Inferior parietal cortex (tissue), 1 donor: Measurements from ENCODE around the gene CPT1B.
A peak's percentile ranks its signal among the peaks of the same experiment; 100 is the strongest.

Experiments
- DNase-seq: peaks from one replicate; pipeline ENCODE4 v3.0.0-alpha.2; 2016; ENCODE audit errors: extremely low spot score

The CPT1B gene

DNA sequence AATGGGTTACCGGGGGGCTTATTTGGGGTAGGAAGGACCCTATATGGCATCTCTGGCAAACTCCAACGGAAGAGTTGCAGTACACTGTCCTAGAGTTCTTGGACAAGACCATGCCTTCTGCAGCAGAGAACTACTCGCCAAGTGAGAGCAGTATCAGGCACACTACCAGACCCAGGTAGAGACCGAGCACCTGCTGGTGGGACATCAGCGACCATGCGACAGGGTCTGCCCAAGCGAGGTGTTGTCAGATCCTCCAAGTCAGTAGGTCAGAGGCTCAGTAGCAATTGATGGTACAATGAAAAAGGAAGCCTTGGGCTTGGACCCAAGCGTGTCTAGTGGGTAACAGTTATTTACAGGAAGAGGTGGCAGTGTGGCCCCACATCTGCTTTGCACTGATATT lies 7.6 kb upstream of the CPT1B start:
- no peak for DNase-seq

DNA sequence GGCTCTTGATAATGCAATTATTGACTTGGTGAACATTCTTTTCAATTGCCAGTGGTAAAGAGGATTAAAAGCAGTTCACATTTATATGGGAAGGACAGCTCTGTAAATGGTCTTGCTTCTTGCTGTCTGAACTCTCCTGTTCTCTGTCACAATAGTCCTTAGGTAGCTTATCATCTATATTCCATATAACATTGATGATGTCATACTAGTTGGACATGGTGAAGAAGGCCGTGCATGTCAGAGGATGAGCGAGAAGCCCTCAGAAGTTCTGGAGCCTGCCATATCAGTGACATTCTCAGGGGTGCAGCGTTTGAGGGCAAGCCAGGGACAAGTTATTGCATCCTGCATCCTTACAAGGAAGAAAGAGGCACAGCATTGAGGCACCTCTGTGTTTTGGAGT lies 7.0 kb upstream of the CPT1B start:
- no peak for DNase-seq

- DNase-seq, result no peak
These were observed 6.2 kb upstream of the CPT1B start for GRCh38 chr22:50584106-50585096.

DNA sequence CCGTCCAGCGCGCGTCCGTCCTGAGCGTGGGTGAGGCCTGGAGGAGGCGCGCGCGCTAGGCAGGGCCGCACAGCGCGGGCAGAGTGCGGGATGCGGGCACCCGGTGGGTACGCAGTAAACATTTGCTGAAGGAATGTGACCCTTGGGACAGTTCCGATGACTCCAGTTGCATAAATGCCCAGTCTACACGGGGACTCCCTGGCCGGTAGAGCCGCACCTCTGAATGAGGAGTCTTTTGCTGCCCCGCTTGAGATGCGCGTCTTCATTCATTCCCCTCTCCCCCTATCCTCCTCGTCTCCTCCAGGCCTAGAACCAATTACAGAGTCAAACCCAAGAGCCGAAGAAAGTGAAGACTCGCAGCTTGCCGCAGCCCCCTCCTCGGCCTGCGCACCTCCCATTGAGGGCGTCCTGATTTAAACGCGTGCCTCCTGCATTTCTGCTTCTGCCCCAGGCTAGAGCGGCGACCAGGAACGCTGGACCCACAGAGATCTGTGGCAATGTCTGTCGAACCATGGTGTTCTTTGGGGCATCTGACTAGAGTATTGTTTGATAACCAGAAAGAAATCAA lies 5.2 kb upstream of the CPT1B start:
- DNase-seq, result peak; percentile 43

GRCh38 chr22:50582493-50583293 lies 4.5 kb upstream of the CPT1B start, which contains the start of gene CHKB:
Gene CHKB (minus strand): TSS chr22:50582849. CDS start chr22:50582781, 68 bp downstream.
- DNase-seq, result peak; percentile 97

DNA sequence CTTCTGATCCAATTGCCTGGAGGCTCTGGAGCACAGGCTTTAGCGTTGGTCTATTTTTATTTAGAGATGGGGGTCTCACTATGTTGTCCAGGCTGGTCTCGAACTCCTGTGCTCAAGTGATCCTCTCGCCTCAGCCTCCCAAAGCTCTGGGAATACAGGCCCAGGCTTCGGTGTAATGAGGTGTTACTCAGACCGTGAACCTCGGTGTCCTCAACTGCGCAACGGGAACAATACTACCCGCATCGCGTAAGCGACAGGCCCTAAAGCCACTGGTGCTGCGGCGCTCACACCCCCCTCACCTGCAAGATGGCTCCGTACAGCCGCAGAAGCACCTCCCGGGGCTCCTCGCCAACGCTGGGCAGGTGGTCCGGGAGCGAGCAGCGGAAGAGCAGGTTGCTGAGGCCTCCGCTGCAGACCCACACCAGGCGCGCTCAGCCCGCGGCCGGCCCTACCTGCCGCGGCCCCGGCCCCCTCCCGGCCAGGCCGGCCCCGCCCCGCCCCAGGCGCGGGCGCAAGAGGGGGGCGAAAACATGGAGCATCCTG lies 3.8 kb upstream of the CPT1B start:
- no peak for DNase-seq

GRCh38 chr22:50581031-50581949 lies 3.1 kb upstream of the CPT1B start:
- DNase-seq, result no peak

GRCh38 chr22:50579752-50580151 lies 1.5 kb upstream of the CPT1B start:
- DNase-seq, result no peak

DNA sequence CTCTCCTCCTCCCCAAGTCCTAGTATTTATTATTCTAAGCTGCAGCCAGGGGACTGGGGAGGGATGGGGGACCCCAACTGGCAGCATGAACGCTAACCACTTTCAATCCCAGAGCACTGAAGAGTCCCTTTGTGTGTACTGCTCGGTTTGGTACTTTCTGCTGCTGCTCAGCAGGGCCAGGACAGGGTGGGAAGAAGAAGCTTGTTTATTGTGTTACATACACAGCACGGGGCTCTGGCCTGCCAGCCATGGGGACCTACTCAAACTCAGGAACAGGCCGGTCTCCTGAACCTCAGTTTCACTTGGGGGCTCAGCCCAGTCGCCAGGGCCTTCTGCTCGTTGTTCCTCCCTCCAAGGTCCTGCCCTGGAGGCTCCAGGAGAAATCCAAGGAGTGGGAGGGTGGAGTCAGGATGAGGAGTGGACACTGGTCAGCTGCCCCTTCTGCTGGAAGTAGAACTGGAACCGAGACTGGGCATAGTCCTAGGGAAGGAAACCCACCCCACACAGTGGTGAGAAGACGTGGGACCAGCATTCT lies 616 bp upstream of the CPT1B start:
- DNase-seq, result no peak

- no peak for DNase-seq
These were observed 585 bp downstream of the CPT1B start for GRCh38 chr22:50577697-50577986.

DNA sequence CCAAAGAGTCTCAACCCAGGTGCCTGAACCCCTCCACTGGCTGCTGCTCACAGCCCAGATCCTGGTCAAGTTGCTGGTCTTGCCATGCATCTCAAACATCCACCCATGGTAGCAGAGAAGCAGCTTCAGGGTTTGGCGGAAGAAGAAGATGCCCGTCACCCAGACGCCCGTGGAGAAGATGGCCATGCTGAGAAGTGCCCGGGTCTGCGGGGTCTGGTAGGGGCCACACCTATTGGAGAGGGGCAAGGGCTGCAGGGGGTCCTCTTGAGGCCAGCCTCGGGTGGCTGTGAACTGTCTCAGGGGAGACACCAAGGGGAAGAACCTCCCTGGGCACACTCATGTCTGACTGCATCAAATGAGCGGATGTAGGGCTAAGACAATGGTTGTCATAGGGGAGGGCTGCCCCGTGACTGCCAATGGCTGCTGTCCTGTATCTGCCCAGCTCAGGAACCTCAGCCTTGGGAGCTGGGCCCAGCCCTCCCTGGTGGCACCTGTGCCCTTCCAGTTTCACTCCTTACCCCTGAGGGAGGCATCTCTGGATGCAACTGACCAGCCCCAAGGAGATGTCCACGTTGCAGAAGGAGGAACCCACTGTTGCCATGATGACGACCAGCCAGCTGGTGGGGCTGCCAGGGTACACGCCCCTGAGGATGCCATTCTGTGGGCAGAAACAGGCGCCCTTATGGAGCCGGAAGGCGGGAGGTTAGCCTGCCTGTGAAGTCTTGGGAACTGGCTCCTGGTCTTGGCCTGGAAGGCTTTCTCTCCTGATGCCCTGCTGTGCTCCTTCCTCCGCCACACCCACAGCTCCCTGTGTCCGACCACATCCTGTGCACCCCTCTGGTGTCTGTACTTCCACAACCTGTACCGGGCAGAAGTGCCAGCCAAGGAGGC lies 1.2 kb downstream of the CPT1B start:
- DNase-seq, result no peak

DNA sequence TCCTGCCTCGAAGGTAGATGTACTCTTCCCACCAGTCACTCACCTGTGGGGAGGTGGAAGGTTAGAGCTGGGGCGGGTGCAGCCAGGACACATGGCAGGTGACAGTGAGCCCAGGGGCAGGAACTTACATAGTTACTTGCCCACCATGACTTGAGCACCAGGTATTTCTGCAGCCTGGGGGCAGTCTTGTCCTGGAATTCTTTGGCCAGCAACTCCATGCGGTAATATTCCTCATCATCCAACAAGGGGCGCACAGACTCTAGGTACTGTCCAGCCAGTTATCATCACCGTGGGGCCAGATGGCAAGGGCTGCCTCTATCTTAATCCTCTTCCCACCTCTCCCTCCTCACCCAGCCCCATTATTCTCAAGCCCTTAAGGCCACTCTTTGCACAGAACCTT lies 2.2 kb downstream of the CPT1B start:
- DNase-seq, result no peak

- no peak for DNase-seq
These were observed 2.7 kb downstream of the CPT1B start for GRCh38 chr22:50575426-50575941.

GRCh38 chr22:50574383-50574755 lies 3.9 kb downstream of the CPT1B start:
- no peak for DNase-seq

DNA sequence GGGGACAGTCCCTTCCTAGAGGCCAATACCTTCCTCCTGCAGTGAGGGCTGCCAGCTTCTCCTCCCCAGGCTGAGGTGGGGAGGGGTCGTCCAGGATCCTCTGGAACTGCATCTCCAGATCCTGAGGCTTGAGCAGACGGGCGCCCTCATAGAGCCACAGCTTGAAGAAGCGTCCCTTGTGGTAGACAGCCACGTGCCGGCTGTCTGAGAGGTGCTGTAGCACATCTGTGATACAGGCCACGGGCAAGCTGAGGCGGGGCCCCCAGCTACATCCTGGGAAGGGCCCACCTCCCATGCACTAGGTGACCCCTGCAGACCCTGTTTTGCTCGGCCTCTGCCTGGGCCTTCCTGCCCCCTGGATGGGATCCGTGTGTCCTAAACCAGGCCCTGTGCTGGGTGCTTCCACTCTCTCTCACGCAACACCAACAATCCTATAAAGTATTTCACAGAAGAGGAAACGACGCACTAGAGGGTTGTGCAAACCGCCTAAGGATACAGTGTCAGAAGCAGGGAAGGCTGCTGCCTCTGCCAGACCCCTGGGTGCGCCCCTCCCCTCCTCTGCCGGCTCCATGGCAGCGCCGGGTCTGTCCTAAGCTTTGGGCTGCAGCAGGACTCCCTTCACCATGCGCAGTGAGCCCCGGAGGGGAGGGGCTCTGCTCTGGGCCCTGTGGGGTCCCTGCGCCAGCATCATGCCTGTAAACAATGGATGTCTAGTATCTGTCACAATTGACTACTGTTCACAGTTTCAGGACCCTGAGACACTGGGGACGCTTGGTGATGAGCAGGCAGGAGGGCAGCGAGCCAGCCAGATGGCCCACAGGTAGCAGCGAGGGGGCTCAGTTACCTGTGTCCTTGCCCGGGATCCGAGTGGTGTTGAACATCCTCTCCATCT lies 4.5 kb downstream of the CPT1B start:
- no peak for DNase-seq

DNA sequence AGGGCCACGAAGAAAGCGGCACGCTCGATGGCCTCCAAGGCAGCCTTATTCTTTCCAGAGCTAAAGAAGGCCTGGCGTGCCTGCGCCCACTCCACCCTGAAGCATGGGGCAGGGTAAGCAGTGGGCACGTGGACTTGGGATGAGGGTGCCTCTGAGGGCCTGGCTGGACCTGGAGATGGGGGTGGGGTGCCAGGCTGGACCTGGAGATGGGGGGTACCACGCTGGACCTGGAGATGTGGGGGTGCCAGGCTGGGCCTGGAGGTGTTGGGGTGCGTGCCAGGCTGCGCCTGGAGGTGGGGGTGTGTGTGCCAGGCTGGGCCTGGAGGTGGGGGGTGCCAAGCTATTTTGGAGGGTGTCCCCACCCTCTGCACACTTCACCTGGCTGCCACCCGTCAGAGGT lies 5.3 kb downstream of the CPT1B start:
- no peak for DNase-seq

GRCh38 chr22:50571264-50572175 lies 6.7 kb downstream of the CPT1B start:
- no peak for DNase-seq

DNA sequence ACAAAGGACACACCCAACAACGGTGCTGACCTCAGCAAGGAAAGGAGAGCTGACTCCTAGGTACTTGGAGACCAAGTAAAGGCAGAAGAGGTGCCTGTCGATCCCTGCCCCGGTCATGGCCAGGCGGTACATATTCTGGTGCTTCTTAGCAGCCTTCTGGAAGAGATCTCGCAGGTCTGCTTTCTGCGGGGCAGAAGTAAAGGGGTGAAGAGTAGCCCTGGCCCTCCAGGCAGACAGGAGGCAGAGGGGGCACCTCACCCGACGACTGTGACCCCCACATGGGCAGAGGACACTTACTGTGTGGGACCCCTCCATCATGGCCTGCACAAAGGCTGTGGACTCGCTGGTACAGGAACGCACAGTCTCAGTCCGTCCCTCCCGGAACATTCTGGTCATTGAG lies 7.4 kb downstream of the CPT1B start:
- no peak for DNase-seq
